Stimulated activated naive CD4-positive, alpha-beta T cell (primary cell): ENCODE results near the gene SPEN.
"Not testable (repeated sequence)": the region's sequence is repeated elsewhere in the genome, so short reads cannot be mapped to it uniquely, and the experiment has no call there.

Experiments used
- DNase-seq, 6 experiments: peaks; one replicate each; lab custom pipeline; 2025; lab: John Stamatoyannopoulos, UW

SPEN gene

GRCh38 chr1:15959827-15960446, 112.4 kb downstream of the SPEN start:
- no peak for DNase-seq

GRCh38 chr1:15960808-15961207, 113.3 kb downstream of the SPEN start:
- DNase-seq: no peak

GRCh38 chr1:15961492-15961891, 114.0 kb downstream of the SPEN start:
- DNase-seq: no peak

DNA sequence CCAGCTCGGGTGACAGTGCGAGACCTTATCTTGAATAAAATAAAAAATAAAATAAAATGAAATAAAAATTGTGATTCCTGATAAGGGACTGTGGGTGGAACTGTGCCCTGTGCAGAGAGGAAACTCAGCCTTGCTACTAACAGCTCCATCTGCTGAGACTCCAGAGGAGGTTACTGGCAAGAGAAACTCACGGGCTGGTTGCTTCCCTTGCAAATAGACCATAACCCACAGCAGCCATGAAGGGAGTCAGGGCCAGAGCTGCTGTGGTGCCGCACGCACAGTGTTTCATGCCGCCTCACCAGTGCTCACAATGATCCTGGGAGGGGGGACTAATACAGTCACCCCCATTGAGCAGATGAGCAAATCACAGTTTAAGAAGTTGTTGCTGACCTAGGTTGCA, 114.7 kb downstream of the SPEN start:
- no peak for DNase-seq

GRCh38 chr1:15962671-15963362, 115.3 kb downstream of the SPEN start:
- no peak for DNase-seq

DNA sequence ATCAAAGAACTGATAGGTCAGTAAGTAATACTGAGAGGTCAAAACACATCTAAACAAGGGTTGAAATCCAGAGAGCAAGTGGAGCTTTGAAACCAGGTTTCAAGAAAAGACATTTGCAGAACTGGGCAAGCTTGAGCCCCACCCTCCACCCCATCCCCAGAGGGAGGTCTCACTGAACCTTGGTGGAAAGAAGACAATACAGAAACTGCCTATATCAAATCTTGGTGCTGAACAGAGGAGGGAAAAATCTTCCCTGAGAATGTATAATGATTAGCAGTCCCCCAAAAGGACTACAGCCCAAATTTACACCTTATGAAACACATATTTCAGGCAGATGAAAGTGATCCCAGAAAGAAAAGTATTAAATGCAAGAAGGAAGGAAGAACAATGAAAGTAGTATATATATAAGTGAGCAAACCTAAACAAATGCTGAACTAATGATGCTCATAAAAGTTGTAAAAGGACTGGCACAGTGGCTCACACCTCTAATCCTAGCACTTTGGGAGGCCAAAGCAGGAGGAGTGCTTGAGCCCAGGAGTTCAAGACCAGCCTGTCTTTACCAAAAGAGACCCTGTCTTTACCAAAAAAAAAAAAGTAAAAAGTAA, 116.0 kb downstream of the SPEN start:
- DNase-seq: no peak

- DNase-seq: no peak
These were observed 116.6 kb downstream of the SPEN start for GRCh38 chr1:15963968-15964648.

GRCh38 chr1:15965228-15965767, 117.8 kb downstream of the SPEN start:
- DNase-seq: no peak

- DNase-seq: peak in 4 of 6 experiments; percentile 7 to 36 (median 13)
These were observed 118.8 kb downstream of the SPEN start for GRCh38 chr1:15966081-15966955.

GRCh38 chr1:15966956-15967344, 119.4 kb downstream of the SPEN start:
- no peak for DNase-seq

DNA sequence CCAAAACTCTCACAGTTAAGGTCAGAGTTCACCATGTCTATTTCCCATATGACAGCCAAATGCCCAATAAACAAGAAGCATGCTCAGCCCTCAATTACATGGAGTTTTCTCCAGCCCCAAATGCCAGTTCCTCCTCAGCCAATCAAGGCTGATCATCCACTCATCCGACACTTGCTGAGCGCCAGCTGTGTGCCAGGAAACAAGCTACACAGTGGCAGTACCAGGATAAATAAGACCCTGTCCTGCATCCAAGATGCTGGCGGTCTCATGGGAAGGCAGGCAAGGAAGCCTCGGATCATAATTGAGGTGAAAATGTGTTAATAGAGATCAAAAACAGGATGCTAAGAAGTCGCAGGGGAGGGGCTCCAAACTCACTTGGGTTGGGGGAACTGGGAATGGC, 120.7 kb downstream of the SPEN start:
- DNase-seq: no peak

DNA sequence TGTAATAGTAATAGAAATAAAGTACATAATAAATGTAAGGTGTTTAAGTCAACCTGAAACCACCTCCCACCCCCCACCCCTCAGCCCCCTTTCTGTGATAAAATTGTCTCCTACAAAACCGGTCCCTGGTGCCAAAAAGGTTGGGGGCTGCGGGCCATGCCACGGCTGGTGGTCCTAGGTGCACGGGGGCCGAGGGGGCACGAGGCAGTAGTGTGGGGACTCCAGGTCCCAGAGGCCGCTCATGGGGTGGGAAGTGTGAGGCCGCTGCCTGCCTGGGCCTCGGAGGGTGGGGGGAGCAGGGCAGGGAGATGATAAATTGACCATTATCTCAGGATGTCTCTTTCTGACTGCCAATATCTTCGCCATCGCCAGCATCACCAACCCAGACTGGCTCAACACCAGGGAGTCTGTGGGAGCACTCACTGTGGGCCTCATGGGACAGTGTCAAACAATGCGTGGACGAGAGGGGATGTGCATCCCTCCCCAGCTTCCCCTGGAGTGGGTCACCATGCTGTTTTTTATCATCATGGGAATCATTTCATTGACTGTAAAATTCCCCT, 121.9 kb downstream of the SPEN start:
- no peak for DNase-seq

DNA sequence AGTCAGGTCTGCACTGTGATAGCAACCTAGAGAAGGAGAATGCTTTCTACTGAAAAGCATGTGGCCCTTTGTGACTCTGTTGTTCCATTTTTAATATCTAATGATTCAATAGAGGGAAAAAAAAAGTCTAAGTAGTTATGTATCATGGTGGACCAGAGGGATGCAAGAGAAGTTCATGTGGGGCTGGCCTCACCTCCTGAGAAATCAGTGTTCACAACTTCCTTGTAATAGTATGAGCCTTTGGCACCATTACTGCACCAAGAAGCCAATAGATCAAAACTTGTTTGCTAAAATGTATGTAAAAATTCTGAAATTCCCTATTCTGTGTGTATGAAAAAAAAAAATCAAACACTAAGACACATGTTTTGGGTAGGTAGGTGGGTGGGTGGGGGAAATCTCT, 123.4 kb downstream of the SPEN start:
- no peak for DNase-seq

DNA sequence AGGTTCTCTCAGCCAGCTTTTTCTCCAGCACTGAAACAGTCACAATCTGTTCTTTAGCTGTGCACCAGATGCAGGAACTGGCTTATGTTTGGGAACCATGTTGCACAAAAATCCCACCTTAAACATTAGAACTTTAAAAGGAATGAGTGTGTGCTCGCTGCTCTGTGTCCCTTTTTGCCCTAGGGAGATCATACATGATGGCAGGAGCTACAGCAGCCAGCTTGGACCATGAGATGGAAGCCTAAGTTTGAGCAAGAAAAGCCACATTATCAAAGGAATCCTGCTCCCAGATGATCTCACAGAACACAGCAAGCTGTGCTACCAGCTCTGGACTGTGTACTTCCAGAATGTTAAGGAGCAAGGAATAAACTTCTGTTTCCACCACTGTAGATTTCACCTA, 124.9 kb downstream of the SPEN start:
- no peak for DNase-seq

- no peak for DNase-seq
These were observed 126.3 kb downstream of the SPEN start for GRCh38 chr1:15973772-15974171.

DNA sequence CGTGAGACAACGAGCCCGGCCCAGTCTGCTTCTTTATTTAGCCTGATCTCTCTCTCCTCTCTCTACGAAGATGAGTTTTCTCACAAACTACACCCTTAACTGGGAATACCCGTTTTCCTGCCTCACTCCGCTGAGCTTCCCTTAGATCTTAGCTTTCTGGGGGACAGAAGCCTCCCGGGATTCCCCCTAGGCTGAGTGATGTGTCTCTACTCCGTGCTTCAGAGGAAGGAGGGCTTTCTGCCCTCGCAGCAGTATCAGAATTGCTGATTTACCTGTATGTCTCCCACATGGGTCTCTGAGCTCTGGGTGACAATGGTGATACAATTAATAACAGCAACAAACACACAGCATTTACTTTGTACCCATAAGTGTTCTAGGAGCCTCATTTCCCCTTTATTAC, 127.3 kb downstream of the SPEN start:
- DNase-seq: no peak

DNA sequence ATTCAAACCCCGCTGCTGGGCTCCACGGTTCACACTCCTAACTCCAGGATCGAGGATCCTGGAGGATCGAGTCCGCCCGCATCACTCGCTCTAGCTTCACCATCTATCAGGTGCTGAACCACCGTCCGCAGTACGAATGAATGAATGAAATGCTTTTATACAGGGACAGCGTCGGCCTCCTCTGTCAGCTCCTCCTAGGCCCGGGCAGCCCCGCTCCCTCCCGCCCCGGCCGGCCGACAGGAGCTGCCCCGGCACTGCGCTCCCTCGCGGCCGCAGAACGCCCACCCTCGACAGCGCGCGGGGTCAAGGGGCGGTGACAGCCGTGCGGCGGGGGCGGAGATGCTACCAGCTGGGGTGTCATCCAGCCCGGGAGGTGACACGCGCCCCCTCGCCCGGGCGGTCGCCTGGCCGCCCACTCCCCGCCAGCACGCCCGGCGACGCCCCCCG, 127.9 kb downstream of the SPEN start:
- peak in 2 of 6 experiments; percentile 54 to 74 for DNase-seq

GRCh38 chr1:15975805-15976680, 128.5 kb downstream of the SPEN start, which contains the start of gene ZBTB17:
Gene ZBTB17 (minus strand): TSS chr1:15976101. CDS start chr1:15948495, 27,606 bp downstream.
- peak; percentile 88 to 95 (median 94) for DNase-seq

- DNase-seq: not testable (repeated sequence)
These were observed 130.4 kb downstream of the SPEN start for GRCh38 chr1:15977947-15978346.

DNA sequence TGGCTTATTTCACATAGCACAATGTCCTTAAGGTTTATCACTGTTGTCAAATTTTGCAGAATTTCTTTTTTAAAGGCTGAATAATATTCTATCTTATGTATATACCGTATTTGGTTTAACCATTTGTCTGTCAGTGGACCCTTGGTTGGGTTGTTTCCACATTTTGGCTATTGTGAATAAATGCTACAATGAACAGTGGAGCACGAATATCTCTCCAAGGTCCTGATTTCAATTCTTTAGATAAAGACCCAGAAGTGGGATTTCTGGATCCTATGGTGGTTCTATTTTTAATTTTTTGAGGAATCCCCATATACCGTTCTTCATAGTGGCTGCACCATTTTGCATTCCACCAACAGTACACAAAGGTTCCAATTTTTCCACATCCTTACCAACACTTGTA, 134.2 kb downstream of the SPEN start:
- DNase-seq: no peak
